Stimulated activated CD8-positive, alpha-beta memory T cell treated with anti-CD3 and anti-CD28 coated beads, Interleukin-7, amount 100 ng/mL, for 4 hours (primary cell): Measurements from ENCODE around the gene CTPS2.
"Not testable (repeated sequence)": the region's sequence is repeated elsewhere in the genome, so short reads cannot be mapped to it uniquely, and the experiment has no call there.

Source experiments
- DNase-seq, 2 donors: peaks; one replicate each; pipeline ENCODE4 v3.0.0-alpha.2; 2020; ENCODE audit warnings: low read depth in 2 of 2

CTPS2 gene

GRCh38 chrX:16712548-16713155 is at the start of gene CTPS2:
Gene CTPS2 (minus strand): TSS chrX:16712669. CDS start chrX:16702902, 9,767 bp downstream.
- peak in 1 of 2 donors; percentile 8 for DNase-seq

GRCh38 chrX:16761500-16761899 is 49.0 kb upstream of the CTPS2 start:
- DNase-seq, result not testable (repeated sequence)

- no peak for DNase-seq
Measured at GRCh38 chrX:16756724-16757123, 44.3 kb upstream of the CTPS2 start.

GRCh38 chrX:16754019-16754418 is 41.5 kb upstream of the CTPS2 start:
- no peak for DNase-seq

GRCh38 chrX:16750136-16750535 is 37.7 kb upstream of the CTPS2 start:
- no peak for DNase-seq

GRCh38 chrX:16748425-16748824 is 36.0 kb upstream of the CTPS2 start:
- DNase-seq, result no peak

GRCh38 chrX:16745659-16746058 is 33.2 kb upstream of the CTPS2 start:
- no peak for DNase-seq

GRCh38 chrX:16745102-16745501 is 32.6 kb upstream of the CTPS2 start:
- no peak for DNase-seq

- DNase-seq, result no peak
Measured at GRCh38 chrX:16743604-16744325, 31.3 kb upstream of the CTPS2 start.

- DNase-seq, result no peak
Measured at GRCh38 chrX:16739574-16739973, 27.1 kb upstream of the CTPS2 start.

GRCh38 chrX:16737024-16737423 is 24.6 kb upstream of the CTPS2 start:
- DNase-seq, result no peak

GRCh38 chrX:16733013-16733412 is 20.5 kb upstream of the CTPS2 start:
- DNase-seq, result no peak

GRCh38 chrX:16730450-16730849 is 18.0 kb upstream of the CTPS2 start:
- no peak for DNase-seq

- DNase-seq, result no peak
Measured at GRCh38 chrX:16727637-16728036, 15.2 kb upstream of the CTPS2 start.

- not testable (repeated sequence) for DNase-seq
Measured at GRCh38 chrX:16726347-16726988, 14.0 kb upstream of the CTPS2 start.

- no peak for DNase-seq
Measured at GRCh38 chrX:16725072-16725471, 12.6 kb upstream of the CTPS2 start.

GRCh38 chrX:16722481-16722880 is 10.0 kb upstream of the CTPS2 start:
- no peak for DNase-seq

GRCh38 chrX:16719334-16720084 is 7.0 kb upstream of the CTPS2 start, which contains the start of gene SYAP1:
Gene SYAP1 (plus strand): TSS chrX:16719612. CDS start chrX:16719725, 113 bp downstream.
- DNase-seq, result peak; percentile 81 to 93

GRCh38 chrX:16718824-16719333 is 6.4 kb upstream of the CTPS2 start:
- no peak for DNase-seq

- not testable (repeated sequence) for DNase-seq
Measured at GRCh38 chrX:16716451-16716850, 4.0 kb upstream of the CTPS2 start.

GRCh38 chrX:16715638-16716037 is 3.2 kb upstream of the CTPS2 start:
- DNase-seq, result not testable (repeated sequence)

- no peak for DNase-seq
Measured at GRCh38 chrX:16714504-16714903, 2.0 kb upstream of the CTPS2 start.
